Measurements from ENCODE around the gene MED14.

Gene MED14

GRCh38 chrX:40729598-40730584 is 5.5 kb downstream of the MED14 start:
- DNase-seq, result no peak

GRCh38 chrX:40727581-40728252 is 7.6 kb downstream of the MED14 start:
- DNase-seq, result no peak

- no peak for DNase-seq
These were observed 8.2 kb downstream of the MED14 start for GRCh38 chrX:40727093-40727492.

GRCh38 chrX:40722930-40723329 is 12.4 kb downstream of the MED14 start:
- DNase-seq, result no peak

- no peak for DNase-seq
These were observed 13.7 kb downstream of the MED14 start for GRCh38 chrX:40721489-40722106.

GRCh38 chrX:40720792-40721191 is 14.6 kb downstream of the MED14 start:
- DNase-seq, result no peak

GRCh38 chrX:40720339-40720738 is 15.0 kb downstream of the MED14 start:
- DNase-seq, result no peak

- DNase-seq, result no peak
These were observed 15.6 kb downstream of the MED14 start for GRCh38 chrX:40719731-40720130.

- no peak for DNase-seq
These were observed 16.1 kb downstream of the MED14 start for GRCh38 chrX:40719218-40719617.

- no peak for DNase-seq
These were observed 25.9 kb downstream of the MED14 start for GRCh38 chrX:40709395-40709794.

GRCh38 chrX:40705658-40706312 is 29.6 kb downstream of the MED14 start:
- DNase-seq, result no peak

- DNase-seq, result no peak
These were observed 34.6 kb downstream of the MED14 start for GRCh38 chrX:40700640-40701342.

- DNase-seq, result no peak
These were observed 36.5 kb downstream of the MED14 start for GRCh38 chrX:40698851-40699250.

- no peak for DNase-seq
These were observed 40.5 kb downstream of the MED14 start for GRCh38 chrX:40694802-40695201.

- no peak for DNase-seq
These were observed 46.4 kb downstream of the MED14 start for GRCh38 chrX:40688929-40689328.

- no peak for DNase-seq
These were observed 48.2 kb downstream of the MED14 start for GRCh38 chrX:40687169-40687568.

- no peak for DNase-seq
These were observed 49.9 kb downstream of the MED14 start for GRCh38 chrX:40685362-40685918.

- no peak for DNase-seq
These were observed 51.2 kb downstream of the MED14 start for GRCh38 chrX:40684092-40684491.

- DNase-seq, result no peak
These were observed 52.1 kb downstream of the MED14 start for GRCh38 chrX:40683245-40683644.

GRCh38 chrX:40671126-40671525 is 64.2 kb downstream of the MED14 start:
- no peak for DNase-seq

GRCh38 chrX:40663880-40664630 is 71.3 kb downstream of the MED14 start:
- DNase-seq, result no peak

Data from NCI-H2171 (cell line).